Uterus (tissue), 4 donors: ENCODE results near the gene ATP9B. TPM values are rescaled to one million over a fixed set of nuclear protein-coding genes. Genes with fewer than 3 reads are reported as not detected.

ENCODE experiments used
- DNase-seq, 2 donors: peaks; one replicate each; pipeline ENCODE4 v3.0.0-alpha.2; 2019 to 2020
- H3K27ac ChIP-seq, 2 donors: fragments of 200-600 bp; sonication (generic); 1 replicate in 1 of 2; 2 replicates in 1 of 2; pipeline ENCODE4 v1.5.1; 2016 to 2018
- H3K27me3 ChIP-seq, 2 donors: fragments of 200-600 bp; sonication (generic); one replicate each; pipeline ENCODE4 v1.5.1; 2018 to 2019; ENCODE audit warnings: control low read depth in 1 of 2
- H3K36me3 ChIP-seq, 2 donors: fragments of 200-600 bp; sonication (generic); one replicate each; pipeline ENCODE4 v1.5.1; 2019; ENCODE audit warnings: control low read depth in 1 of 2
- H3K4me1 ChIP-seq, 2 donors: fragments of 200-600 bp; sonication (generic); one replicate each; pipeline ENCODE4 v1.5.1; 2018 to 2019; ENCODE audit warnings: control low read depth in 1 of 2
- H3K4me3 ChIP-seq, 2 donors: fragments of 200-600 bp; sonication (generic); 1 replicate in 1 of 2; 2 replicates in 1 of 2; pipeline ENCODE4 v1.5.1; 2018 to 2019; ENCODE audit warnings: mild to moderate bottlenecking in 1 of 2
- H3K9me3 ChIP-seq, 2 donors: fragments of 200-600 bp; sonication (generic); one replicate each; pipeline ENCODE4 v1.5.1; 2019; ENCODE audit warnings: control low read depth in 1 of 2
- POLR2A ChIP-seq, 2 donors: fragments of 450-650 bp; IDR thresholded peaks; one replicate each; pipeline ENCODE4 v1.6.1; 2016; ENCODE audit warnings: antibody characterized with exemption in 2 of 2, mild to moderate bottlenecking in 1 of 2, moderate library complexity in 1 of 2
- intact Hi-C: fragments of 100-400 bp; cut with DNase I; formaldehyde crosslinking; loops from one replicate; pipeline ENCODE4 v1.15.1; 2023; ENCODE audit warnings: low total_unique reads
- total RNA-seq, 4 donors: library from RNA; depleted of rRNA in 3 of 4; stranded (reverse); fragments of >200 nt in 3 of 4; gene quantifications; one replicate each; pipeline versions ENCODE4 v1.1.0 to v1.2.4, GENCODE V29; 2014 to 2023
- TF ChIP-seq, protein P1 (sequence below), 4 experiments: fragments of 200-600 bp in 2 of 4; fragments of 450-650 bp in 2 of 4; sonication (generic) in 2 of 4; IDR thresholded peaks; one replicate each; pipeline ENCODE4 v1.5.1; 2016 to 2019; ENCODE audit warnings: antibody characterized with exemption in 4 of 4, mild to moderate bottlenecking in 2 of 4, moderate library complexity in 1 of 4
- donor health status: DM: yes; HTN: yes; CAD: no.

The ATP9B gene
- total RNA-seq, 4 donors from 2014 or later = 18.2 to 111 (median 70.3) TPM

DNA sequence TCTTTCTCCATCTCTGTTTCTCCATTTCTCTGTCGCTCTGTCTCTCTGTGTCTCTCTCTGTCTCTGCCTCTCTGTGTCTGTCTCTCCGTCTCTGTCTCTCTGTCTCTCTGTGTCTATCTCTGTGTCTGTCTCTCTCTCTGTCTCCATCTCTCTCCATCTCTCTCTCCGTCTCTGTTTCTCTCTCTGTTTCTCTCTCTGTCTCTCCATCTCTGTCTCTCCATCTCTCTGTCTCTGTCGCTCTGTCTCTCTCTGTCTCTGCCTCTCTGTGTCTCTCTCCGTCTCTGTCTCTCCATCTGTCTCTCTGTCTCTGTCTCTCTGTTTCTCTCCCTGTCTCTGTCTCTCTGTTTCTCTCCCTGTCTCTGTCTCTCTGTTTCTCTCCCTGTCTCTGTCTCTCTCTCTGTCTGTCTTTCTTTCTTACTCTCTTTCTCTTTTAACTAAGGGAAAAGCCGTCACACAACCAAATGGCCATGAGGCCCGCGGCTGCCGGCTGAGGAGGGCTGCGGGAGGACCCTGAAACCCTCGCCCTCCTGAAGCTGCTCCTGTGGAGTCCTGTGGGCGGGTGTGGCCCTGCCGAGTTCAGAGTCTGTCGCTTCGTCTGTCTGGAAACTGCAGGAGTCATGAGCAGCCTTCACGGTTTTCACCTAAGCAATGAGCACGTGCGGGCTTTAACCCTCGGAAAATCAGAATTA is 355.8 kb downstream of the ATP9B start:
- intact Hi-C loops = no loop called here
- no peaks in the 10 kb centered on the region for H3K4me1 ChIP-seq
- H3K27ac ChIP-seq = peak overlapping the region in 1 of 2 donors; percentile 59
- H3K36me3 ChIP-seq = no peaks in the 10 kb centered on the region
- TF ChIP-seq POLR2A (IDR thresholded peaks at IDR 0.05) = no peak
- TF ChIP-seq, protein P1, sequence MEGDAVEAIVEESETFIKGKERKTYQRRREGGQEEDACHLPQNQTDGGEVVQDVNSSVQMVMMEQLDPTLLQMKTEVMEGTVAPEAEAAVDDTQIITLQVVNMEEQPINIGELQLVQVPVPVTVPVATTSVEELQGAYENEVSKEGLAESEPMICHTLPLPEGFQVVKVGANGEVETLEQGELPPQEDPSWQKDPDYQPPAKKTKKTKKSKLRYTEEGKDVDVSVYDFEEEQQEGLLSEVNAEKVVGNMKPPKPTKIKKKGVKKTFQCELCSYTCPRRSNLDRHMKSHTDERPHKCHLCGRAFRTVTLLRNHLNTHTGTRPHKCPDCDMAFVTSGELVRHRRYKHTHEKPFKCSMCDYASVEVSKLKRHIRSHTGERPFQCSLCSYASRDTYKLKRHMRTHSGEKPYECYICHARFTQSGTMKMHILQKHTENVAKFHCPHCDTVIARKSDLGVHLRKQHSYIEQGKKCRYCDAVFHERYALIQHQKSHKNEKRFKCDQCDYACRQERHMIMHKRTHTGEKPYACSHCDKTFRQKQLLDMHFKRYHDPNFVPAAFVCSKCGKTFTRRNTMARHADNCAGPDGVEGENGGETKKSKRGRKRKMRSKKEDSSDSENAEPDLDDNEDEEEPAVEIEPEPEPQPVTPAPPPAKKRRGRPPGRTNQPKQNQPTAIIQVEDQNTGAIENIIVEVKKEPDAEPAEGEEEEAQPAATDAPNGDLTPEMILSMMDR (IDR thresholded peaks at IDR 0.05) = no peak
- no peaks in the 10 kb centered on the region for H3K9me3 ChIP-seq
- H3K4me3 ChIP-seq = no peak overlapping the region
- H3K27me3 ChIP-seq = no peaks in the 10 kb centered on the region
- no peak for DNase-seq

DNA sequence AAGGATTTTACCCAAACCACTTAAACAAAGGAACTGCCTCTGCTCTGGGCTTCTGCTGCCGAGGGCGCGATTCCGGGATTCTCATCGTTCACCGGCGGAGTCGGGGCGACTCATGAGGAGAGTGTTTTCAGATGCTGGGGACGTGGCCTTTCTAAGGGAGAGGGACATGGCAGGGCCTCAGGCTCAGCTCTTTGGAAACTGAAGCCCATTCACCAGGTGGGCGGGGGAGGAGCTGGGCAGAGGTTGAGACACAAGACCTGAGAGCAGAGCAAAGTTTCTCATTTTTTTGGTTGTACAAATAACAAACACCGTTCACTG is 356.3 kb downstream of the ATP9B start:
- Histone ChIP-seq H3K27ac (no peak overlapping the region), H3K36me3 (no peaks in the 10 kb centered on the region), H3K9me3 (no peaks in the 10 kb centered on the region), H3K4me1 (no peaks in the 10 kb centered on the region), H3K4me3 (no peak overlapping the region), H3K27me3 (no peaks in the 10 kb centered on the region)
- DNase-seq = no peak
- no peak for TF ChIP-seq POLR2A (IDR thresholded peaks at IDR 0.05)
- TF ChIP-seq, protein P1 (IDR thresholded peaks at IDR 0.05) = no peak
- intact Hi-C loops = no loop called here

DNA sequence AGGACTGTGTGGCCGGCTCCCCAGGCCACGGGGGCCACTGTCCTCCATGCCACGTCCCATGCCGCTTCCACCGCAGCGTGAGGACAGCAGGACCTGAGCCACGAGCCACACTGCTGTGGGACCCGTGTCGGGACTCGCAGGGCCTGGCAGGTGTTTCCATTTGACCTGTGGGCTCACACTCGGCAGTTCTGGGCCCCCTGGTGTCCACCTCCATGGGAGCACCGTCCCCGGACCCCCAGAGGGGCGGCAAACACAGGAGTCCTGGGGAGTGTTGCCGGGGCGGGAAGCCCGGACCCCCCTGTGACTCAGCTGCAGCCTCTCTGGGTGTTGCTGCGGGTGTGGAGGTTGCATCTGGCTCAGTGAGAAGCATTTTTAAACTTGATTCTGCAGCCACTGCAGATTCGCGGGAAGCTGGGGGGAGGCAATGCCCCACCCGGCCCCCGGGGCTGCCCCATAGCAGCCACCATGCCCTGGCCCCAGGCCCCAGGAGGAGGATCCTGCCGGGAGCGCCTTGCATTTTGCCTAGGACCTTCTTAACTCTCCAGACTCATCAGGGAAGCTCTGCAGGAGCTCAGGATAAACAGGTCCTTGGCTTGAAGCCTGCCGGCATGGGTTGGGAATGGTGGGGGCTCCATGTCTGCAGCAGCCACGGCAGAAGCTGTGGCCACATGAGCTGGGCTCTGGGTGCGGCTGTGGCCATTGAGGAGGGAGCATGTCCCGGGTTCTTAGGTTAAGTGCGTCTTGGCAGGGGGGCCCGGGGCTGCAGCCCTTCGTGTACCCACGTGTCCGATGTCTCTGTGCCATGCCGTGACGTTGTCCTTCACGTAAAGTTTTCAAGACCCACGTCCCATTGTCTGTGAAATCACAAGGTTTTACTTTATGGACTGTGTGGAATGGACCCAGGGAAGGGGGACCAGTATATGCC is 357.4 kb downstream of the ATP9B start:
- no peaks in the 10 kb centered on the region for H3K27me3 ChIP-seq
- TF ChIP-seq, protein P1 (IDR thresholded peaks at IDR 0.05) = no peak
- no peak for TF ChIP-seq POLR2A (IDR thresholded peaks at IDR 0.05)
- intact Hi-C loops = no loop called here
- no peak overlapping the region for H3K27ac ChIP-seq
- H3K36me3 ChIP-seq = no peaks in the 10 kb centered on the region
- no peaks in the 10 kb centered on the region for H3K9me3 ChIP-seq
- H3K4me1 ChIP-seq = no peaks in the 10 kb centered on the region
- DNase-seq = no peak
- no peak overlapping the region for H3K4me3 ChIP-seq

DNA sequence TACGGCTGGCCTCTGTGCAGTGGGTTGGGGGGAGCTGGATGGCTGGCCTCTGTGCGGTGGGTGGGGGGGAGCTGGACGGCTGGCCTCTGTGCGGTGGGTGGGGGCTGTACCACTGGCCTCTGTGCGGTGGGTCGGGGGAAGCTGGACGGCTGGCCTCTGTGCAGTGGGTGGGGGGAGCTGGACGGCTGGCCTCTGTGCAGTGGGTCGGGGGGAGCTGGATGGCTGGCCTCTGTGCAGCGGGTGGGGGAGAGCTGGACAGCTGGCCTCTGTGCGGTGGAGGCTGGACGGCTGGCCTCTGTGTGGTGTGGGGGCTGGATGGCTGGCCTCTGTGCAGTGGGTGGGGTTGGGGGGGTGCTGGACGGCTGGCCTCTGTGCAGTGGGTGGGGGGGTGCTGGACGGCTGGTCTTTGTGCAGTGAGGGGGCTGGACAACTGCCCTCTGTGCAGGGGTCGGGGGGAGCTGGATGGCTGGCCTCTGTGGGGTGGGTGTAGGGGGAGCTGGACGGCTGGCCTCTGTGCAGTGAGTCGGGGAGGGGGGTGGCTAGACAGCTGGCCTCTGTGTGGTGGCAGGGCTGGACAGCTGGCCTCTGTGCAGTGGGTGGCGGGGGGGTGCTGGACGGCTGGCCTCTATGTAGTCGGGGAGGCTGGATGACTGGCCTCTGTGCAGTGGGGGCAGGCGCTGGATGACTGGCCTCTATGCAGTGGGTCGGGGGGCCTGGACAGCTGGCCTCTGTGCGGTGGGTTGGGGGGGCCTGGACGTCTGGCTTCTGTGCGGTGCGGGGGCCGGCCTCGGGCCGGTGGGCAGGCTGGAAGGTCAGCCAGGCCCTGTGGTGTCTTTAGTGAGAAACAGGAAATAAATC is 358.4 kb downstream of the ATP9B start:
- no peaks in the 10 kb centered on the region for H3K4me1 ChIP-seq

More for the DNA sequence above, 358.4 kb downstream of the ATP9B start:
- Histone ChIP-seq H3K36me3 (no peaks in the 10 kb centered on the region), H3K27me3 (no peaks in the 10 kb centered on the region), H3K9me3 (no peaks in the 10 kb centered on the region), H3K4me3 (no peak overlapping the region), H3K27ac (no peak overlapping the region)
- no peak for TF ChIP-seq POLR2A (IDR thresholded peaks at IDR 0.05)
- TF ChIP-seq, protein P1 (IDR thresholded peaks at IDR 0.05) = no peak
- intact Hi-C loops = no loop called here
- no peak for DNase-seq

Other genes starting within 250 kb of the ATP9B start
- gene SALL3, start 89.6 kb upstream of the ATP9B start, total RNA-seq = under 1 TPM in 1 of 4 donors, not detected in 3; 0.28 TPM